K562 (cell line): ENCODE measurements around the gene HS3ST2. TPM values are rescaled to one million over a fixed set of nuclear protein-coding genes. Genes with fewer than 3 reads are reported as not detected.

Experiments
- ATAC-seq: fragments of 200-7000 bp; cut with Tn5 transposase; 3 replicates; pipeline ENCODE4 v1.9.1; 2020; ENCODE audit warnings: moderate library complexity
- BruUV-seq: library from RNA; stranded (reverse); fragments of 400-500 nt; replicated peaks from 2 replicates; lab custom pipeline; 2021; lab: Mats Ljungman, UMichigan
- CTCF ChIA-PET: fragments of 300-600 bp; formaldehyde crosslinking; extraction: SDS; loops from one replicate; lab custom pipeline; 2021; ENCODE audit warnings: low intra/inter-chr PET ratio; lab: Yijun Ruan, JAX
- POLR2A ChIA-PET: fragments of 300-600, 350-650 bp; sonication (Branson Sonifier 250); formaldehyde crosslinking; extraction: SDS; loops from one replicate; lab custom pipeline; 2021; ENCODE audit warnings: antibody characterized with exemption, inconsistent platforms; lab: Yijun Ruan, JAX
- DNase-seq, 4 experiments: peaks; one replicate each; pipeline versions ENCODE4 v3.0.0 to v3.0.0-alpha.2; 2011 to 2018; ENCODE audit warnings: low spot score in 3 of 4, mixed read lengths in 3 of 4; ENCODE audit errors: extremely low read depth in 1 of 4
- FAIRE-seq: peaks from 2 replicates; lab custom pipeline; 2011; peaks lifted over from hg19 to GRCh38; lab: Jason Lieb, UNC
- H2AFZ ChIP-seq: 2 replicates; pipeline ENCODE4 v1.6.0; 2011; ENCODE audit warnings: low read depth, low read length, control low read depth, inconsistent platforms
- H3K27ac ChIP-seq: fragments of 200-600 bp; 3 replicates; pipeline ENCODE4 v1.8.0; 2011; ENCODE audit warnings: low read depth, mild to moderate bottlenecking, control low read depth, inconsistent platforms, low read length, moderate library complexity, mixed read lengths; ENCODE audit errors: extremely low read depth
- H3K27me3 ChIP-seq, 2 experiments: fragments of 300-600 bp in 1 of 2; 2 replicates in 1 of 2; 3 replicates in 1 of 2; pipeline versions ENCODE4 v1.6.0 to v1.8.0; 2011; ENCODE audit warnings: inconsistent platforms in 2 of 2, low read length in 2 of 2, mild to moderate bottlenecking in 1 of 2, mixed read lengths in 1 of 2, moderate library complexity in 1 of 2; ENCODE audit not compliant: control insufficient read depth in 2 of 2, insufficient read depth in 2 of 2
- H3K36me3 ChIP-seq: fragments of 300-600 bp; 3 replicates; pipeline ENCODE4 v1.8.0; 2011; ENCODE audit warnings: mild to moderate bottlenecking, low read length, inconsistent platforms; ENCODE audit not compliant: control insufficient read depth, insufficient read depth
- H3K4me1 ChIP-seq, 2 experiments: fragments of 200-600 bp in 1 of 2; replicated peaks in 1 of 2; 2 replicates in 1 of 2; 3 replicates in 1 of 2; pipeline versions ENCODE4 v1.5.1 to v1.8.0; 2011; ENCODE audit warnings: inconsistent platforms in 2 of 2, low read length in 2 of 2, mild to moderate bottlenecking in 1 of 2, mixed read lengths in 1 of 2, moderate library complexity in 1 of 2; ENCODE audit not compliant: control insufficient read depth in 2 of 2, insufficient read depth in 2 of 2
- H3K4me2 ChIP-seq: 2 replicates; pipeline ENCODE4 v1.6.1; 2011; ENCODE audit warnings: low read length, control low read depth, inconsistent platforms, mixed read lengths; ENCODE audit not compliant: insufficient read depth
- H3K4me3 ChIP-seq: fragments of 200-600 bp; sonication (generic), shearing (Covaris generic); 2 replicates; pipeline ENCODE4 v1.5.1; 2016; ENCODE audit warnings: control low read depth, inconsistent platforms
- H3K79me2 ChIP-seq: fragments of 200-600 bp; 3 replicates; pipeline ENCODE4 v1.8.0; 2011; ENCODE audit warnings: low read length, inconsistent platforms; ENCODE audit not compliant: control insufficient read depth, insufficient read depth
- H3K9ac ChIP-seq, 2 experiments: 2 replicates each; pipeline versions ENCODE4 v1.6.0 to v1.6.1; 2011; ENCODE audit warnings: low read depth in 2 of 2, low read length in 2 of 2, control low read depth in 1 of 2, inconsistent platforms in 1 of 2, mild to moderate bottlenecking in 1 of 2, mixed read lengths in 1 of 2; ENCODE audit not compliant: insufficient read depth in 1 of 2
- H3K9me1 ChIP-seq: one replicate; pipeline ENCODE4 v1.6.0; 2011; ENCODE audit warnings: inconsistent platforms, mild to moderate bottlenecking, low read length, moderate library complexity; ENCODE audit not compliant: control insufficient read depth, insufficient read depth
- H3K9me3 ChIP-seq: replicated peaks from 2 replicates; pipeline ENCODE4 v1.5.1; 2011; ENCODE audit warnings: low read depth, low read length, inconsistent platforms; ENCODE audit not compliant: control insufficient read depth, insufficient read depth
- H4K20me1 ChIP-seq: replicated peaks from 2 replicates; pipeline ENCODE4 v1.6.1; 2011; ENCODE audit warnings: low read length, inconsistent platforms, mixed read lengths; ENCODE audit not compliant: control insufficient read depth, insufficient read depth
- DNMT1 ChIP-seq: fragments of 450-650 bp; IDR thresholded peaks from 2 replicates; pipeline ENCODE4 v1.6.1; 2016; ENCODE audit warnings: antibody characterized with exemption, mild to moderate bottlenecking
- FOSL1 ChIP-seq: fragments of 200-800 bp; sonication (Bioruptor generic); conservative IDR thresholded peaks from 2 replicates; pipeline ENCODE4 v1.6.1; 2016; ENCODE audit warnings: missing genetic modification characterization, missing compliant biosample characterization
- FOXA3 ChIP-seq, 2 experiments: fragments of 450-650 bp in 1 of 2; sonication (generic) in 1 of 2; formaldehyde crosslinking; IDR thresholded peaks in 1 of 2; conservative IDR thresholded peaks in 1 of 2; 2 replicates each; pipeline versions ENCODE4 v1.4.0 to v1.8.0; 2020 to 2022; ENCODE audit warnings: mild to moderate bottlenecking in 2 of 2, missing genetic modification reagents in 1 of 2
- KAT2B ChIP-seq: IDR thresholded peaks from one replicate; pipeline ENCODE4 v1.6.1; 2012; ENCODE audit warnings: low read depth, mild to moderate bottlenecking, control low read depth, inconsistent platforms, low read length, moderate library complexity
- PHF20 ChIP-seq: fragments of 450-650 bp; IDR thresholded peaks from 2 replicates; pipeline ENCODE4 v1.6.1; 2018; ENCODE audit not compliant: partially characterized antibody
- TCF3 ChIP-seq: sonication (generic); formaldehyde crosslinking; IDR thresholded peaks from 2 replicates; pipeline ENCODE4 v1.4.0; 2020; ENCODE audit warnings: mild to moderate bottlenecking, missing genetic modification reagents
- ZFX ChIP-seq: sonication (generic); formaldehyde crosslinking; IDR thresholded peaks from 2 replicates; pipeline ENCODE4 v1.8.0; 2022; ENCODE audit warnings: mild to moderate bottlenecking, missing genetic modification reagents, moderate library complexity
- ZNF12 ChIP-seq: sonication (generic); formaldehyde crosslinking; IDR thresholded peaks from 2 replicates; pipeline ENCODE4 v1.4.0; 2020; ENCODE audit warnings: mild to moderate bottlenecking, missing genetic modification reagents
- ZNF175 ChIP-seq: fragments of 200-800 bp; sonication (Bioruptor generic); IDR thresholded peaks from 2 replicates; pipeline ENCODE4 v1.6.1; 2016; ENCODE audit warnings: low read depth, mild to moderate bottlenecking, missing genetic modification characterization, missing compliant biosample characterization
- ZNF282 ChIP-seq: sonication (generic); formaldehyde crosslinking; IDR thresholded peaks from 2 replicates; pipeline ENCODE4 v1.8.1; 2023; ENCODE audit warnings: missing genetic modification reagents
- WGBS: fragments of 100-300 bp; shearing (Covaris generic); methylation state at CpG from one replicate; pipeline ENCODE4 v1.1.6; 2016; ENCODE audit warnings: low coverage, mixed read lengths; ENCODE audit not compliant: insufficient coverage; ENCODE audit errors: missing lambda C conversion rate; 5-methylcytosine and 5-hydroxymethylcytosine counted together
- in situ Hi-C: fragments of 300-500 bp; cut with MboI; formaldehyde crosslinking; loops from 4 replicates; pipeline ENCODE4 v1.15.0; 2018; ENCODE audit warnings: inconsistent platforms, mixed read lengths
- intact Hi-C: fragments of 100-400 bp; cut with micrococcal nuclease; formaldehyde crosslinking; loops from 2 replicates; pipeline ENCODE4 v1.14.2; 2022
- polyA plus RNA-seq, 8 experiments: library from polyadenylated mRNA; depleted of rRNA in 4 of 8; stranded (reverse) in 5 of 8; unstranded in 3 of 8; fragments of >200 nt; fragmentation: Nextera tagmentation in 2 of 8; fragmentation: Illumina TruSeq in 1 of 8; extraction: Ambion mirVana in 2 of 8; extraction: Trizol in 1 of 8; gene quantifications; 2 replicates each; pipeline versions ENCODE4 v1.2.1 to v1.2.3, GENCODE V29; 2011 to 2014; ENCODE audit warnings: inconsistent platforms in 1 of 8, missing spikeins in 1 of 8
- total RNA-seq, 7 experiments: library from RNA; depleted of rRNA in 6 of 7; stranded (reverse); fragments of >200 nt in 6 of 7; fragmentation: Illumina TruSeq in 2 of 7; extraction: Trizol in 2 of 7; gene quantifications; 2 replicates each; pipeline versions ENCODE4 v1.2.1 to v1.2.3, GENCODE V29; 2011 to 2021; ENCODE audit warnings: low replicate concordance in 1 of 7
- TF ChIP-seq, protein P1 (sequence below): fragments of 250-450 bp; sonication (Bioruptor Pico); IDR thresholded peaks from 2 replicates; pipeline ENCODE4 v1.5.0; 2021

HS3ST2 gene
- total and polyA plus RNA-seq, 9 of the 15 experiments (the other 6 are each of a cell fraction or from before 2014, with no cell fraction given) = not detected

DNA sequence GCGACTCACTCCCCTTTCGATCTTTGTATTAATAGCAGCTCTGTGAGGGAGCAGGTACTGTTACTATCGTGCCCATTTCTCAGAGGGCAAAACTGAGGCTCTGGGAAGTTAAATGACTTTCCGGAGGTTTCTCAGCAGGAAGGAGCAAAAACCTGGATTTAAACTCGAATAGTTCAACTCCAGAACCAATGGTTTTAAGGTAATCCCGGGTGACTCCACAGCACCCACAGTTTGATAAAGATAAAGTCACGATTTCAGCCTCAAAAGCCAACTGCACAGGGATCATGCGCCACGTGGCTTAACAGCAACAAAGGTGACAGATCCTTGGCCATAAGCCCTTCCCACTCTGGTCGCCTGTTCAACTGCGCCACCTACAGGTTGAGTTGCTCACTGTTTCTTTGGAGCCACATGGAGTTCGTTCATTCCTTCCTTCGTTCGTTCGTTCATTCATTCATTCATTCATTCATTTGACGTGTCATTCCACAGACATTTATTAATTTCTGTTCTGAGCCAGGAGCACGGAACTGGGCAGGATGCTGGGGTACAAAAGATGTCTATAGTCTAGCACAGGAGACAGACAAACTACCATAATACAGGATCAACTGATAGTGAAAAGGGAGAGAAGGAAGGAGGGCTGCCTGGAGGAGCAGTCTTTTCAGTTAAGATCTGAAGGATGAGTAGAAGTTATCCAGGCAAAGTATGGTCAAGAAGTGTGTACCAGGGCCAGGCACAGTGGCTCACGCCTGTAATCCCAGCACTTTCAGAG lies 134.8 kb downstream of the HS3ST2 start (continued):
- TF ChIP-seq, protein P1, sequence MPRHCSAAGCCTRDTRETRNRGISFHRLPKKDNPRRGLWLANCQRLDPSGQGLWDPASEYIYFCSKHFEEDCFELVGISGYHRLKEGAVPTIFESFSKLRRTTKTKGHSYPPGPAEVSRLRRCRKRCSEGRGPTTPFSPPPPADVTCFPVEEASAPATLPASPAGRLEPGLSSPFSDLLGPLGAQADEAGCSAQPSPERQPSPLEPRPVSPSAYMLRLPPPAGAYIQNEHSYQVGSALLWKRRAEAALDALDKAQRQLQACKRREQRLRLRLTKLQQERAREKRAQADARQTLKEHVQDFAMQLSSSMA (CRISPR knock-in tag) = no peak
- TF ChIP-seq FOXA3 (CRISPR knock-in tag; conservative IDR thresholded peaks at IDR 0.05 in 1 of 2, IDR thresholded peaks at IDR 0.05 in 1 of 2) (no peak), ZNF282 (CRISPR knock-in tag) (no peak)

DNA sequence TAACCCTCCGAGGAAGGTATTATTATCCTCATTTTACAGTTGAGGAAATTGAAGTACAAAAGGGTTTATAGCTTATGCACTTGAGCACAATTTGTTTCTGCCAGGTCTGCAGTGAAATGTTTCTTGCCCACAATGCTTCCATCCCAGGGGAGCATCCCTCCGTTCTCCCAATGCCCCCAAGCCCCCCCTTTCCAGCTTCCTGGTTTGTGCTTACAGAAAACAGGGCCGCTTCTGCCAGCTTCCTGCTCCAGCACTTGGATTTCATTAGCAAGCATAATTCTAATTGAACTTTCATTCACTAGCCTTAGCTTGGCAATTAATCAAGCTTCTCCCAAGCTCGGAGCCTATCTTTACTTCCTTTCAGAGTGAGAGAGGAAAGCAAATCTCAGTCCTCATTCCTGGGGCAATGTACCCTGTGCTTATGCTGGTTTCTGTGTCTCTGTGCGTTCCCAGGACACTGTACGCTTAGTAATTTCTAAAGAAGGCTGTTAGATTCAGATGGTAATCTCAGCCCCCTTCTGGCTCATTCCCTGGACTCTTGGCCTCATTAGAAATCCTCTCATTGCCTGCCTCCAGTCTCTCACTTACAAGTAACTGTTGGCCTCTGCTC lies 141.6 kb downstream of the HS3ST2 start:
- no peaks in the 10 kb centered on the region for H3K36me3 ChIP-seq
- H3K79me2 ChIP-seq = no peaks in the 10 kb centered on the region
- H2AFZ ChIP-seq = no peak overlapping the region
- no peak overlapping the region for H3K4me3 ChIP-seq
- no peaks in the 10 kb centered on the region; the same call in 1 of the 2 replicates for H3K9me3 ChIP-seq
- ChIA-PET CTCF (no interaction called here), POLR2A (interaction anchor here (0.6 kb wide), 1 partner anchor 1383 kb away, joined by 3 read pairs; no protein-coding TSS in a partner anchor)
- FAIRE-seq (no peak), DNase-seq (no peak), ATAC-seq (no peak)
- peaks cover 0 to 5% of the 10 kb centered on the region in 2 experiments; a peak in 1 of 5 replicates for H3K27me3 ChIP-seq
- no peaks in the 10 kb centered on the region for H3K9me1 ChIP-seq
- no TSS peak for BruUV-seq
- H4K20me1 ChIP-seq = no peaks in the 10 kb centered on the region; the same call in 1 of the 2 replicates
- H3K27ac ChIP-seq = no peak overlapping the region
- no peaks in the 10 kb centered on the region for H3K4me1 ChIP-seq
- H3K4me2 ChIP-seq = no peak overlapping the region
- intact Hi-C loops (no loop called here), in situ Hi-C loops (no loop called here)
- H3K9ac ChIP-seq = no peak overlapping the region
- 2% methylated on average over 6 of the region's 6 CpGs for WGBS
- TF ChIP-seq TCF3 (CRISPR knock-in tag) (no peak), FOSL1 (tag) (no peak), ZNF12 (CRISPR knock-in tag) (no peak), KAT2B (no peak), ZNF175 (no peak), PHF20 (no peak), ZFX (CRISPR knock-in tag) (no peak), DNMT1 (no peak)
